GM23248 (cell line): ENCODE data around the gene STH. TPM values are rescaled to one million over a fixed set of nuclear protein-coding genes. Genes with fewer than 3 reads are reported as not detected.

Source experiments
- DNase-seq: peaks from one replicate; pipeline ENCODE4 v3.0.0-alpha.2; 2015
- H2AFZ ChIP-seq: fragments of 200-600 bp; sonication (generic); 2 replicates; pipeline ENCODE4 v1.6.1; 2016; ENCODE audit warnings: antibody characterized with exemption
- H3F3A ChIP-seq: fragments of 200-600 bp; sonication (generic); 2 replicates; pipeline ENCODE4 v1.6.1; 2016; ENCODE audit warnings: mild to moderate bottlenecking, antibody characterized with exemption, mixed run types; ENCODE audit not compliant: insufficient read depth
- H3K27ac ChIP-seq: fragments of 200-600 bp; sonication (generic); 2 replicates; pipeline ENCODE4 v1.5.1; 2016; ENCODE audit warnings: mild to moderate bottlenecking
- H3K27me3 ChIP-seq: fragments of 200-600 bp; sonication (generic); replicated peaks from 2 replicates; pipeline ENCODE4 v1.6.1; 2016; ENCODE audit warnings: mild to moderate bottlenecking; ENCODE audit not compliant: insufficient read depth
- H3K36me3 ChIP-seq: fragments of 200-600 bp; sonication (generic); 2 replicates; pipeline ENCODE4 v1.6.1; 2016; ENCODE audit warnings: low read depth, mild to moderate bottlenecking
- H3K4me1 ChIP-seq: fragments of 200-600 bp; sonication (generic); 2 replicates; pipeline ENCODE4 v1.6.1; 2016; ENCODE audit warnings: mild to moderate bottlenecking; ENCODE audit not compliant: insufficient read depth
- H3K4me2 ChIP-seq: fragments of 200-600 bp; sonication (generic); one replicate; pipeline ENCODE4 v1.6.1; 2016; ENCODE audit warnings: mild to moderate bottlenecking; ENCODE audit not compliant: unreplicated experiment
- H3K4me3 ChIP-seq: fragments of 200-600 bp; sonication (generic); 2 replicates; pipeline ENCODE4 v1.5.1; 2016; ENCODE audit warnings: mild to moderate bottlenecking
- H3K79me2 ChIP-seq: fragments of 200-600 bp; sonication (generic); 2 replicates; pipeline ENCODE4 v1.6.1; 2016; ENCODE audit warnings: mild to moderate bottlenecking; ENCODE audit not compliant: insufficient read depth
- H3K9ac ChIP-seq: fragments of 200-600 bp; sonication (generic); 2 replicates; pipeline ENCODE4 v1.6.1; 2016; ENCODE audit warnings: mild to moderate bottlenecking
- H3K9me2 ChIP-seq: fragments of 200-600 bp; sonication (generic); 2 replicates; pipeline ENCODE4 v1.6.1; 2016; ENCODE audit warnings: mixed run types, mild to moderate bottlenecking, moderate library complexity; ENCODE audit not compliant: insufficient read depth
- H3K9me3 ChIP-seq: fragments of 200-600 bp; sonication (generic); one replicate; pipeline ENCODE4 v1.6.1; 2017; ENCODE audit warnings: low read depth
- H4K20me1 ChIP-seq: fragments of 200-600 bp; sonication (generic); 2 replicates; pipeline ENCODE4 v1.6.0; 2016; ENCODE audit not compliant: insufficient read depth
- EZH2 ChIP-seq: fragments of 200-600 bp; sonication (generic); IDR thresholded peaks from 2 replicates; pipeline ENCODE4 v1.6.1; 2018; ENCODE audit warnings: antibody characterized with exemption, mild to moderate bottlenecking; ENCODE audit not compliant: insufficient read depth, poor library complexity, severe bottlenecking
- EZH2phosphoT487 ChIP-seq: fragments of 200-600 bp; sonication (generic); IDR thresholded peaks from 2 replicates; pipeline ENCODE4 v1.6.1; 2018; ENCODE audit warnings: antibody characterized with exemption, moderate library complexity, mild to moderate bottlenecking, low read depth; ENCODE audit not compliant: insufficient read depth
- WGBS, 2 experiments: methylation state at CpG; one replicate each; pipeline ENCODE4 v1.1.6; 2015 to 2017; ENCODE audit warnings: low lambda C conversion rate in 2 of 2, low coverage in 1 of 2; ENCODE audit errors: missing lambda C conversion rate in 2 of 2; 5-methylcytosine and 5-hydroxymethylcytosine counted together
- in situ Hi-C: fragments of 300-500 bp; cut with MboI; formaldehyde crosslinking; loops from 2 replicates; pipeline ENCODE4 v1.15.0; 2020
- polyA plus RNA-seq: library from polyadenylated mRNA; unstranded; fragments of >200 nt; fragmentation: Nextera tagmentation; extraction: Ambion mirVana; gene quantifications from 2 replicates; pipeline ENCODE4 v1.2.1, GENCODE V29; 2016
- total RNA-seq: library from RNA; depleted of rRNA; stranded (reverse); fragments of >200 nt; shearing (Covaris generic); gene quantifications from 2 replicates; pipeline ENCODE4 v1.2.3, GENCODE V29; 2014

The STH gene
- total and polyA plus RNA-seq, 2 experiments from 2014 or later, result not detected

- in situ Hi-C loops, result no loop called here
- no peaks in the 10 kb centered on the region for H4K20me1 ChIP-seq
- WGBS, 2 experiments, result 63 to 66% methylated on average over 31 of the region's 31 CpGs
- no peaks in the 10 kb centered on the region for H3K36me3 ChIP-seq
- no peak overlapping the region for H3K27ac ChIP-seq
- no peak overlapping the region for H2AFZ ChIP-seq
- H3K4me3 ChIP-seq, result no peak overlapping the region
- no peaks in the 10 kb centered on the region for H3F3A ChIP-seq
- H3K4me1 ChIP-seq, result no peaks in the 10 kb centered on the region
- no peaks in the 10 kb centered on the region for H3K9me3 ChIP-seq
- no peak for TF ChIP-seq EZH2
- TF ChIP-seq EZH2phosphoT487, result no peak
- H3K4me2 ChIP-seq, result no peak overlapping the region
- H3K9ac ChIP-seq, result no peak overlapping the region
- 0 out of 2 replicates have a peak, but pooled peaks cover 13% of the 10 kb centered on the region for H3K27me3 ChIP-seq
- DNase-seq, result no peak
- no peaks in the 10 kb centered on the region for H3K79me2 ChIP-seq
- no peaks in the 10 kb centered on the region for H3K9me2 ChIP-seq
Measured at GRCh38 chr17:45983614-45984310, 15.3 kb upstream of the STH start.

GRCh38 chr17:45984368-45984767 lies 14.7 kb upstream of the STH start:
- 0 out of 2 replicates have a peak, but pooled peaks cover 13% of the 10 kb centered on the region for H3K27me3 ChIP-seq
- H4K20me1 ChIP-seq, result no peaks in the 10 kb centered on the region
- no peak overlapping the region for H3K27ac ChIP-seq
- H3K4me3 ChIP-seq, result no peak overlapping the region
- H3F3A ChIP-seq, result no peaks in the 10 kb centered on the region
- H3K4me2 ChIP-seq, result no peak overlapping the region
- TF ChIP-seq EZH2phosphoT487 (no peak), EZH2 (no peak)
- no peaks in the 10 kb centered on the region for H3K79me2 ChIP-seq
- 75 to 82% methylated on average over 5 of the region's 5 CpGs for WGBS, 2 experiments
- H3K36me3 ChIP-seq, result no peaks in the 10 kb centered on the region
- H2AFZ ChIP-seq, result no peak overlapping the region
- in situ Hi-C loops, result no loop called here
- H3K9me3 ChIP-seq, result no peaks in the 10 kb centered on the region
- H3K9ac ChIP-seq, result no peak overlapping the region
- no peaks in the 10 kb centered on the region for H3K4me1 ChIP-seq
- H3K9me2 ChIP-seq, result no peaks in the 10 kb centered on the region
- no peak for DNase-seq

DNA sequence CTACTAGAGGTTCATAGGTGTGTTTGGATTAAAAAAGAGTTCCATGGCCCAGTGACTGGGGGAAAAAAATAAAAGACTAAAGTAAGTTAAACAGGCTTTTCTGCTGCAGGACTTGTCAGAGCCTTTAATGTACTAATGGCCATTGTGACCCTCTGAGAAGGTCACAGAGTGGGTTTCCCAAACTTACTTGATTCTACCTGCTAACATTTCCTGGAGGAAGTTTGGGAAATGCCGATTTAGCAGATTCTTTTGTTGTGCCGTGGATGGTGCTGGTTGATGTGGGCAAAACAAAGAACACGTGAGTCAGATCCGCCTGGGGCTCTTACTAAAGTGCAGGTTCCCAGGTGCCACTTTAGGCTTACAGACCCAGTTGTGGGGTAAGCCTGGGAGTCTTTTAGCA lies 13.6 kb upstream of the STH start:
- H3K36me3 ChIP-seq, result no peaks in the 10 kb centered on the region
- in situ Hi-C loops, result no loop called here
- H3F3A ChIP-seq, result no peaks in the 10 kb centered on the region
- H3K9me3 ChIP-seq, result no peaks in the 10 kb centered on the region
- H3K9me2 ChIP-seq, result no peaks in the 10 kb centered on the region
- H3K4me1 ChIP-seq, result no peaks in the 10 kb centered on the region
- H3K9ac ChIP-seq, result no peak overlapping the region
- H3K27me3 ChIP-seq, result peaks cover 13% of the 10 kb centered on the region; the same call in 1 of the 2 replicates
- 75 to 82% methylated on average over 4 of the region's 4 CpGs for WGBS, 2 experiments
- DNase-seq, result no peak
- no peaks in the 10 kb centered on the region for H3K79me2 ChIP-seq
- no peak overlapping the region for H3K27ac ChIP-seq
- no peak overlapping the region for H3K4me2 ChIP-seq
- TF ChIP-seq EZH2phosphoT487 (no peak), EZH2 (no peak)
- H4K20me1 ChIP-seq, result no peaks in the 10 kb centered on the region
- H3K4me3 ChIP-seq, result no peak overlapping the region
- H2AFZ ChIP-seq, result no peak overlapping the region

DNA sequence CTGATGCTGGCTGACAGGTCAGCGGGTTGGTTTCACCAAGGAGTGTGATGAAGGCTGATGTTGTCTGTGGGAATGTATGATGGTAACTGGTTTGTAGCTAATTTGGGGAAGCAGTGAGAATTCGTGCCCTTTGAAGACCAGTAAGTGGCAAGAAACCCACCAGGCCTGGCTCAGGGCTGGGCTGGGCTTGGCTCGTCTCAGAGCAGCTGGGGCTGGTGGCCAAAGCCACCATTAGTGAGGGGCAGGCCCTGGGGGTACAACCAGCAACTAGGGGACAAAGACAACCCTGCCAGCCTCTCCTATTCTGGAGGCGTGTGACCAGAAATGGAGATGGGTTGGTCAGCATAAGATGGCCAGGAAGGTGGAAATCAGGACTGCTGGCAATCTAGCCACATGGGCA lies 13.0 kb upstream of the STH start:
- WGBS, 2 experiments, result 47 to 66% methylated on average over 4 of the region's 4 CpGs

More for the DNA sequence above, 13.0 kb upstream of the STH start:
- no peak overlapping the region for H3K4me2 ChIP-seq
- H3K27me3 ChIP-seq, result peaks cover 13% of the 10 kb centered on the region; the same call in 1 of the 2 replicates
- H3F3A ChIP-seq, result no peaks in the 10 kb centered on the region
- TF ChIP-seq EZH2phosphoT487, result no peak
- no peak for TF ChIP-seq EZH2
- no peaks in the 10 kb centered on the region for H3K79me2 ChIP-seq
- no peaks in the 10 kb centered on the region for H3K4me1 ChIP-seq
- H2AFZ ChIP-seq, result no peak overlapping the region
- no peaks in the 10 kb centered on the region for H3K9me2 ChIP-seq
- H3K9ac ChIP-seq, result no peak overlapping the region
- no peaks in the 10 kb centered on the region for H3K36me3 ChIP-seq
- in situ Hi-C loops, result no loop called here
- H4K20me1 ChIP-seq, result no peaks in the 10 kb centered on the region
- H3K27ac ChIP-seq, result no peak overlapping the region
- H3K9me3 ChIP-seq, result no peaks in the 10 kb centered on the region
- no peak overlapping the region for H3K4me3 ChIP-seq
- DNase-seq, result no peak
